ENCODE measurements around the gene CENPK. TPM values are rescaled to one million over a fixed set of nuclear protein-coding genes. Genes with fewer than 3 reads are reported as not detected.

Gene CENPK
- polyA plus RNA-seq, 1 donor from 2014 or later: 5.6 TPM

DNA sequence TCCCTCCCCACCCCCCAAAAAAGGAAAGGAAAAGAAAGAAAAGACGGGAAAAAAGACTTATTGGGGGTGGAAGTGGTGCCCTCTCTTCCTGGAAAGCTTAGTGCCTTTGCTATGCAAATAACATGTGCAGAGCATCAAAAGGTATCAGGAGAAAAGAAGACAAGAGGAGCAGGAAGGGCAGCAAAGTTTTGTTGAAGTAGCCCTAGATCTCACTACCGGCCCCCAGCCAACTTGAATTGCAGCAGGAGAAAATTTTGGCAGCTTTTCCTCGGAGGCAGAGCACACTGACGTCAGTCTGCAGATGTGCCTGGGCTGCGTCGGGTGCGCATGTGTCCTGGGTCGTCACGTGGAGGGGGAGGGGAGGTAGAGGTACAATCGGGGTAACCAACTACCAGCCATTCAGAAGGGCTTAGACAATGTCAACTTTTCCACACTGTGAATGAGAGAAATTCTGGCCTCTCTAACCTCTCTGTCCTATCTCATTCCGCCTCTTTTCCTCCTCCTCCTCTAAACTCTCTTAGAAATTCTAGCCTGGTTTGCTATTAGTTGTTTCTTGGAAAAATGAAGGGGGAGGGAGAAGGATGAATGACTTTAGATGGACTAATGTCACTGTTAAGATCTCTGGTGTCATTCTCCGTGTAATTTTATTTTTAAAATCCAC is 81.2 kb downstream of the CENPK start, which contains the start of gene ADAMTS6:
TSS of gene ADAMTS6 (minus strand) at position 286 of the 661 bp plus-strand sequence. CDS start 8,247 bp downstream, outside the sequence.
- H3F3A ChIP-seq (ENCODE audit: insufficient read depth, low read length, poor library complexity, severe bottlenecking): no peaks in the 10 kb centered on the region
- no peaks in the 10 kb centered on the region for H3K36me3 ChIP-seq (ENCODE audit: insufficient read depth, low read length)
- no peaks in the 10 kb centered on the region for H3K9me3 ChIP-seq (ENCODE audit: low read length)
- H3K4me2 ChIP-seq (ENCODE audit: low read length): peak within 1 kb of the TSS; percentile 64
- H4K20me1 ChIP-seq (ENCODE audit: insufficient read depth): no peaks in the 10 kb centered on the region
- H3K27me3 ChIP-seq (ENCODE audit: insufficient read depth, low read depth, low read length): peaks cover 3% of the 10 kb centered on the region
- peaks cover 4% of the 10 kb centered on the region for H3K79me2 ChIP-seq (replicated peaks; ENCODE audit: insufficient read depth, low read length)
- H3K4me3 ChIP-seq (ENCODE audit: low read length): peak within 1 kb of the TSS; percentile 63
- H2AFZ ChIP-seq (ENCODE audit: low read depth, low read length): peak within 1 kb of the TSS; percentile 52
- peak within 1 kb of the TSS; percentile 21 for H3K9ac ChIP-seq (ENCODE audit: low read length)
- no peaks in the 10 kb centered on the region for H3K9me2 ChIP-seq (ENCODE audit: insufficient read depth, low read length)
- TF ChIP-seq MXI1 (conservative IDR thresholded peaks at IDR 0.05; ENCODE audit: poor library complexity, severe bottlenecking): peak; percentile 27
- TF ChIP-seq TAF1 (IDR thresholded peaks at IDR 0.05; ENCODE audit: low read depth): no peak
- H3K27ac ChIP-seq (ENCODE audit: low read length): no peak within 1 kb of the TSS

DNA sequence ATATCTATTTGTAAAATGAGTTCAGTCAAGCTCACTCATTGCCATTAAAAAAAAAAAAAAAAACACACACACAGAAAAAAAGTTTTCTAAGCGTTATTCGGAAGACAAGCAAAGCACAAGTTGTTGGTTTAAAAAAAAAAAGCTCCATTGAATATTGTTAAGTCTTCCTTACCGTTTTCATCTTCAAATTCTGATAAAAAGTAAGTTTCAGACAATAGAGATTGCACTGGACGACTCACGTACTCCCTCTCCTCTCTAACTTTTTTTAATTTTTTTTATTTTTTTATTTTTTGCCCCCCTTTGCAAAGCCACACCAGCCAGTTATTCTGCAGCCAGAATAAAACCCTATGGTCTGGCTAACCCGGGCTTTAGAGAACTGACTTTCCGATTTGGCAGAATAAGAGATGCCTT is 81.8 kb downstream of the CENPK start:
- no peak for TF ChIP-seq EP300 (conservative IDR thresholded peaks at IDR 0.05; ENCODE audit: poor library complexity, severe bottlenecking)
- TF ChIP-seq POLR2AphosphoS5 (IDR thresholded peaks at IDR 0.05): no peak
- TF ChIP-seq RAD21 (conservative IDR thresholded peaks at IDR 0.05): no peak
- TF ChIP-seq SMC3 (conservative IDR thresholded peaks at IDR 0.05; ENCODE audit: poor library complexity): no peak
- TF ChIP-seq EZH2 (IDR thresholded peaks at IDR 0.05; ENCODE audit: borderline replicate concordance, insufficient read depth, low read length, poor library complexity, severe bottlenecking): no peak
- TF ChIP-seq, protein P1, sequence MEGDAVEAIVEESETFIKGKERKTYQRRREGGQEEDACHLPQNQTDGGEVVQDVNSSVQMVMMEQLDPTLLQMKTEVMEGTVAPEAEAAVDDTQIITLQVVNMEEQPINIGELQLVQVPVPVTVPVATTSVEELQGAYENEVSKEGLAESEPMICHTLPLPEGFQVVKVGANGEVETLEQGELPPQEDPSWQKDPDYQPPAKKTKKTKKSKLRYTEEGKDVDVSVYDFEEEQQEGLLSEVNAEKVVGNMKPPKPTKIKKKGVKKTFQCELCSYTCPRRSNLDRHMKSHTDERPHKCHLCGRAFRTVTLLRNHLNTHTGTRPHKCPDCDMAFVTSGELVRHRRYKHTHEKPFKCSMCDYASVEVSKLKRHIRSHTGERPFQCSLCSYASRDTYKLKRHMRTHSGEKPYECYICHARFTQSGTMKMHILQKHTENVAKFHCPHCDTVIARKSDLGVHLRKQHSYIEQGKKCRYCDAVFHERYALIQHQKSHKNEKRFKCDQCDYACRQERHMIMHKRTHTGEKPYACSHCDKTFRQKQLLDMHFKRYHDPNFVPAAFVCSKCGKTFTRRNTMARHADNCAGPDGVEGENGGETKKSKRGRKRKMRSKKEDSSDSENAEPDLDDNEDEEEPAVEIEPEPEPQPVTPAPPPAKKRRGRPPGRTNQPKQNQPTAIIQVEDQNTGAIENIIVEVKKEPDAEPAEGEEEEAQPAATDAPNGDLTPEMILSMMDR (IDR thresholded peaks at IDR 0.05; ENCODE audit: poor library complexity, severe bottlenecking): no peak
- TF ChIP-seq TAF1 (IDR thresholded peaks at IDR 0.05; ENCODE audit: low read depth): no peak
- no peak for TF ChIP-seq MXI1 (conservative IDR thresholded peaks at IDR 0.05; ENCODE audit: poor library complexity, severe bottlenecking)
- TF ChIP-seq, protein P2, sequence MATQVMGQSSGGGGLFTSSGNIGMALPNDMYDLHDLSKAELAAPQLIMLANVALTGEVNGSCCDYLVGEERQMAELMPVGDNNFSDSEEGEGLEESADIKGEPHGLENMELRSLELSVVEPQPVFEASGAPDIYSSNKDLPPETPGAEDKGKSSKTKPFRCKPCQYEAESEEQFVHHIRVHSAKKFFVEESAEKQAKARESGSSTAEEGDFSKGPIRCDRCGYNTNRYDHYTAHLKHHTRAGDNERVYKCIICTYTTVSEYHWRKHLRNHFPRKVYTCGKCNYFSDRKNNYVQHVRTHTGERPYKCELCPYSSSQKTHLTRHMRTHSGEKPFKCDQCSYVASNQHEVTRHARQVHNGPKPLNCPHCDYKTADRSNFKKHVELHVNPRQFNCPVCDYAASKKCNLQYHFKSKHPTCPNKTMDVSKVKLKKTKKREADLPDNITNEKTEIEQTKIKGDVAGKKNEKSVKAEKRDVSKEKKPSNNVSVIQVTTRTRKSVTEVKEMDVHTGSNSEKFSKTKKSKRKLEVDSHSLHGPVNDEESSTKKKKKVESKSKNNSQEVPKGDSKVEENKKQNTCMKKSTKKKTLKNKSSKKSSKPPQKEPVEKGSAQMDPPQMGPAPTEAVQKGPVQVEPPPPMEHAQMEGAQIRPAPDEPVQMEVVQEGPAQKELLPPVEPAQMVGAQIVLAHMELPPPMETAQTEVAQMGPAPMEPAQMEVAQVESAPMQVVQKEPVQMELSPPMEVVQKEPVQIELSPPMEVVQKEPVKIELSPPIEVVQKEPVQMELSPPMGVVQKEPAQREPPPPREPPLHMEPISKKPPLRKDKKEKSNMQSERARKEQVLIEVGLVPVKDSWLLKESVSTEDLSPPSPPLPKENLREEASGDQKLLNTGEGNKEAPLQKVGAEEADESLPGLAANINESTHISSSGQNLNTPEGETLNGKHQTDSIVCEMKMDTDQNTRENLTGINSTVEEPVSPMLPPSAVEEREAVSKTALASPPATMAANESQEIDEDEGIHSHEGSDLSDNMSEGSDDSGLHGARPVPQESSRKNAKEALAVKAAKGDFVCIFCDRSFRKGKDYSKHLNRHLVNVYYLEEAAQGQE (IDR thresholded peaks at IDR 0.05; ENCODE audit: borderline replicate concordance): no peak
- peak overlapping the region; percentile 52 for H2AFZ ChIP-seq (ENCODE audit: low read depth, low read length)
- H3K9me2 ChIP-seq (ENCODE audit: insufficient read depth, low read length): no peaks in the 10 kb centered on the region
- peak overlapping the region; percentile 21 for H3K9ac ChIP-seq (ENCODE audit: low read length)
- H3K27me3 ChIP-seq (ENCODE audit: insufficient read depth, low read depth, low read length): peaks cover 3% of the 10 kb centered on the region
- H3F3A ChIP-seq (ENCODE audit: insufficient read depth, low read length, poor library complexity, severe bottlenecking): no peaks in the 10 kb centered on the region
- H3K36me3 ChIP-seq (ENCODE audit: insufficient read depth, low read length): no peaks in the 10 kb centered on the region
- no peaks in the 10 kb centered on the region for H4K20me1 ChIP-seq (ENCODE audit: insufficient read depth)
- H3K4me3 ChIP-seq (ENCODE audit: low read length): peak overlapping the region; percentile 63
- peak overlapping the region; percentile 64 for H3K4me2 ChIP-seq (ENCODE audit: low read length)
- peaks cover 4% of the 10 kb centered on the region for H3K79me2 ChIP-seq (replicated peaks; ENCODE audit: insufficient read depth, low read length)
- H3K27ac ChIP-seq (ENCODE audit: low read length): no peak overlapping the region
- H3K9me3 ChIP-seq (ENCODE audit: low read length): no peaks in the 10 kb centered on the region
